Tibial nerve (tissue), 4 donors: ENCODE measurements around the gene DOK3. TPM values are rescaled to one million over a fixed set of nuclear protein-coding genes. Genes with fewer than 3 reads are reported as not detected.
"Not testable (repeated sequence)": the region's sequence is repeated elsewhere in the genome, so short reads cannot be mapped to it uniquely, and the experiment has no call there.

ENCODE experiments used
- DNase-seq, 2 donors: peaks; one replicate each; pipeline ENCODE4 v3.0.0-alpha.2; 2019; ENCODE audit warnings: low spot score in 2 of 2
- H3K27ac ChIP-seq, 4 donors: fragments of 200-600 bp; sonication (generic) in 3 of 4; one replicate each; pipeline ENCODE4 v1.5.1; 2017 to 2019; ENCODE audit warnings: mild to moderate bottlenecking in 1 of 4
- H3K27me3 ChIP-seq, 2 donors: fragments of 200-600 bp; sonication (generic) in 1 of 2; one replicate each; pipeline versions ENCODE4 v1.5.1 to v1.6.0; 2017 to 2019
- H3K36me3 ChIP-seq, 3 donors: fragments of 200-600 bp; sonication (generic); one replicate each; pipeline ENCODE4 v1.5.1; 2018 to 2019
- H3K4me1 ChIP-seq, 4 donors: fragments of 200-600 bp; sonication (generic) in 3 of 4; one replicate each; pipeline ENCODE4 v1.5.1; 2017 to 2019
- H3K4me3 ChIP-seq, 4 donors: fragments of 200-600 bp; sonication (generic) in 3 of 4; one replicate each; pipeline ENCODE4 v1.5.1; 2017 to 2019; ENCODE audit warnings: mild to moderate bottlenecking in 1 of 4, moderate library complexity in 1 of 4
- H3K9me3 ChIP-seq, 4 donors: fragments of 200-600 bp; sonication (generic) in 3 of 4; one replicate each; pipeline ENCODE4 v1.5.1; 2017 to 2019
- EP300 ChIP-seq, 2 donors: sonication (generic); formaldehyde crosslinking; IDR thresholded peaks; one replicate each; pipeline ENCODE4 v1.6.1; 2017; ENCODE audit warnings: antibody characterized with exemption in 2 of 2, mild to moderate bottlenecking in 1 of 2
- POLR2A ChIP-seq, 2 donors: fragments of 450-650 bp; IDR thresholded peaks; one replicate each; pipeline ENCODE4 v1.6.1; 2017; ENCODE audit warnings: antibody characterized with exemption in 2 of 2, mild to moderate bottlenecking in 2 of 2, moderate library complexity in 2 of 2
- WGBS, 2 donors: methylation state at CpG; one replicate each; pipeline ENCODE4 v1.1.5; 2018; 5-methylcytosine and 5-hydroxymethylcytosine counted together
- total RNA-seq, 4 donors: library from RNA; depleted of rRNA; stranded (reverse); fragments of >200 nt; gene quantifications; one replicate each; pipeline ENCODE4 v1.1.0, GENCODE V29; 2016
- TF ChIP-seq, protein P1 (sequence below), 5 experiments: fragments of 200-600 bp in 3 of 5; fragments of 450-650 bp in 2 of 5; sonication (generic) in 3 of 5; IDR thresholded peaks; one replicate each; pipeline ENCODE4 v1.5.1; 2016 to 2019; ENCODE audit warnings: antibody characterized with exemption in 5 of 5, mild to moderate bottlenecking in 3 of 5, moderate library complexity in 2 of 5

The DOK3 gene
- total RNA-seq, 4 donors from 2014 or later = 7.8 to 20.1 (median 11.5) TPM

DNA sequence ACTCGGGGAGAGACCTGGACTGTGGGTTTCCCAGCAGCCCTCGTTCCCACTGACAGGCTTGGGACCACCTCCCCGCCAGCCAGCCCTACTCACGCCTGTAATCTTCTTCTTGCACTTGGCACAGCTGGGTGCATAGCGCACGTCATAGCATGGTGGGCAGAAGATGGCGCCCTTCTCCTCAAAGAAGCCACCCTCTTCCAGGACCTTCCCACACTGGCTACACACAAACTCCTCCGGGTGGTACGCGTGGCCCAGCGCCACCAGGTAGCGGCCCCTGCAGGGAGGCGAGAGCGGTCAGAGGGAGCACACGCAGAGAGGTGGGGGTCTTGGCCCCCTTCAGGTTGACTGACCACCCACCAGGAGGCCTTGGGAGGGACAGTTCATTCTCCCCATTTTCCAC is 21.7 kb downstream of the DOK3 start:
- H3K4me1 ChIP-seq = peaks cover 0 to 58% (median under 1%) of the 10 kb centered on the region in 4 donors
- H3K27me3 ChIP-seq = no peaks in the 10 kb centered on the region
- H3K9me3 ChIP-seq = no peaks in the 10 kb centered on the region
- H3K4me3 ChIP-seq = no peak overlapping the region
- H3K27ac ChIP-seq = peak overlapping the region in 1 of 4 donors; percentile 27
- TF ChIP-seq, protein P1, sequence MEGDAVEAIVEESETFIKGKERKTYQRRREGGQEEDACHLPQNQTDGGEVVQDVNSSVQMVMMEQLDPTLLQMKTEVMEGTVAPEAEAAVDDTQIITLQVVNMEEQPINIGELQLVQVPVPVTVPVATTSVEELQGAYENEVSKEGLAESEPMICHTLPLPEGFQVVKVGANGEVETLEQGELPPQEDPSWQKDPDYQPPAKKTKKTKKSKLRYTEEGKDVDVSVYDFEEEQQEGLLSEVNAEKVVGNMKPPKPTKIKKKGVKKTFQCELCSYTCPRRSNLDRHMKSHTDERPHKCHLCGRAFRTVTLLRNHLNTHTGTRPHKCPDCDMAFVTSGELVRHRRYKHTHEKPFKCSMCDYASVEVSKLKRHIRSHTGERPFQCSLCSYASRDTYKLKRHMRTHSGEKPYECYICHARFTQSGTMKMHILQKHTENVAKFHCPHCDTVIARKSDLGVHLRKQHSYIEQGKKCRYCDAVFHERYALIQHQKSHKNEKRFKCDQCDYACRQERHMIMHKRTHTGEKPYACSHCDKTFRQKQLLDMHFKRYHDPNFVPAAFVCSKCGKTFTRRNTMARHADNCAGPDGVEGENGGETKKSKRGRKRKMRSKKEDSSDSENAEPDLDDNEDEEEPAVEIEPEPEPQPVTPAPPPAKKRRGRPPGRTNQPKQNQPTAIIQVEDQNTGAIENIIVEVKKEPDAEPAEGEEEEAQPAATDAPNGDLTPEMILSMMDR (IDR thresholded peaks at IDR 0.05) = no peak
- TF ChIP-seq EP300 (IDR thresholded peaks at IDR 0.05) = no peak
- TF ChIP-seq POLR2A (IDR thresholded peaks at IDR 0.05) = no peak
- DNase-seq = no peak
- 88 to 91% methylated on average over 15 of the region's 15 CpGs for WGBS, 2 donors
- peaks cover 0 to 94% (median 0%) of the 10 kb centered on the region in 3 donors for H3K36me3 ChIP-seq

DNA sequence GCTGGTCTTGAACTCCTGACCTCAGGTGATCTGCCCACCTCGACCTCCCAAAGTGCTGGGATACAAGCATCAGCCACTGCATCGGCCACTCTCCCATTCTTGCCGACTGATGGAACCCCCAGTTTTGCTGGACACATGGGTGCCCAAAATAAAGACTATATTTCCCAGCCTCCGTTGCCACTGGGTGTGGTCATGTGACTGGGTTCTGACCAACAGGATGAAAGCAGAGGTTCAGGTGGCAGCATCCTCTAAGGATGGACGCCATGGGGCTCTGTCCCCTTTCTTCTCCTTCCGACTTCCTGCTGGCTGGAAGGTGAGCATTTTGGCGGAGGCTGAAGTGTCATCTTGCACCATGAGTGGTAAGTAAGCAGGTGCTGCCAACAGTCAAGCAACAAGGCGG is 22.5 kb downstream of the DOK3 start:
- Histone ChIP-seq H3K9me3 (no peaks in the 10 kb centered on the region), H3K4me3 (no peak overlapping the region), H3K4me1 (peaks cover 0 to 50% (median 0%) of the 10 kb centered on the region in 4 donors), H3K27ac (no peak overlapping the region), H3K27me3 (no peaks in the 10 kb centered on the region), H3K36me3 (peaks cover 0 to 94% (median 0%) of the 10 kb centered on the region in 3 donors)
- TF ChIP-seq POLR2A (IDR thresholded peaks at IDR 0.05) (no peak), EP300 (IDR thresholded peaks at IDR 0.05) (no peak)
- TF ChIP-seq, protein P1 (IDR thresholded peaks at IDR 0.05) = no peak
- DNase-seq = no peak
- WGBS, 2 donors = 84 to 91% methylated on average over 7 to 8 of the region's 8 CpGs

DNA sequence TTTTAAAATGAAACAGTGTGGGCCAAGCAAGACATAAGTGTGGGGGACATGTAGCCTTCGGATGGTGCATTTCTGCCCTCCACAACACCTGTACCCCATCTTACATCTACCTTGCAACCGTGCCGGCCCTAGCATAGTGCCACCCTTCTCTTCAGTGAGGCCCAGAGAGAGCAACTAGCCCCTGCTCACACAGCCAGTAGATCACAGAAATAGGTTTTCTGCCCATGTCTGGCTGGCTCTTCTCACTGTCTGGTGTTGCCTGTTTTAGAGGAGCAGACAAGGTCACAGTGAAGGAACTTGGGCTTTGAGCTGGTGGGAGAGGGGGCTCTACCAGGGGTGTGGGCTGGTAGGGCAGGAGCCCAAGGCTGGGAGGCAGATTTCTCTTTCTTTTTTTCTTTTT is 23.4 kb downstream of the DOK3 start:
- H3K27ac ChIP-seq = no peak overlapping the region
- DNase-seq = no peak
- TF ChIP-seq, protein P1 (IDR thresholded peaks at IDR 0.05) = no peak
- TF ChIP-seq EP300 (IDR thresholded peaks at IDR 0.05) = no peak
- no peak for TF ChIP-seq POLR2A (IDR thresholded peaks at IDR 0.05)
- no peaks in the 10 kb centered on the region for H3K27me3 ChIP-seq
- peaks cover 0 to 46% (median 0%) of the 10 kb centered on the region in 4 donors for H3K4me1 ChIP-seq
- peaks cover 0 to 94% (median 0%) of the 10 kb centered on the region in 3 donors for H3K36me3 ChIP-seq
- H3K4me3 ChIP-seq = no peak overlapping the region
- no peaks in the 10 kb centered on the region for H3K9me3 ChIP-seq
- 97 to 99% methylated on average over 3 of the region's 3 CpGs for WGBS, 2 donors

DNA sequence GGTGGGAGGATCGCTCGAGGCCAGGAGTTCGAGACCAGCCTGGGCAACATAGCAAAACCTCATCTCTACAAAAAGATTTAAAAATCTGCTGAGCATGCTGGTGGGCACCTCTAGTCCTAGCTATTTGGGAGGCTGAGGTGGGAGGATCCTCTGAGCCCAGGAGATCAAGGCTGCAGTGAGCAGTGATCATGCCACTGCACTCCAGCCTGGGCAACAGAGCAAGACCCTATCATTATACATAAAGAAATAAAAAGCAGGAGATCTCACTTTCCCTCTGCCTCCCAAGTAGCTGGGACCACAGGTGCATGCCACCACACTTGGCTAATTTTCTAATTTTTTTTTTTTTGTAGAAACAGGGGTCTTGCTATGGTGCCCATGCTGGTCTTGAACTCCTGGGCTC is 23.9 kb downstream of the DOK3 start:
- H3K4me3 ChIP-seq, DNase-seq, H3K9me3 ChIP-seq, H3K27ac ChIP-seq, H3K27me3 ChIP-seq: not testable (repeated sequence)
- 90 to 97% methylated on average over 3 of the region's 3 CpGs for WGBS, 2 donors
- peaks cover 0 to 92% (median 0%) of the 10 kb centered on the region in 3 donors for H3K36me3 ChIP-seq
- H3K4me1 ChIP-seq = peaks cover 0 to 45% (median 0%) of the 10 kb centered on the region in 4 donors

DNA sequence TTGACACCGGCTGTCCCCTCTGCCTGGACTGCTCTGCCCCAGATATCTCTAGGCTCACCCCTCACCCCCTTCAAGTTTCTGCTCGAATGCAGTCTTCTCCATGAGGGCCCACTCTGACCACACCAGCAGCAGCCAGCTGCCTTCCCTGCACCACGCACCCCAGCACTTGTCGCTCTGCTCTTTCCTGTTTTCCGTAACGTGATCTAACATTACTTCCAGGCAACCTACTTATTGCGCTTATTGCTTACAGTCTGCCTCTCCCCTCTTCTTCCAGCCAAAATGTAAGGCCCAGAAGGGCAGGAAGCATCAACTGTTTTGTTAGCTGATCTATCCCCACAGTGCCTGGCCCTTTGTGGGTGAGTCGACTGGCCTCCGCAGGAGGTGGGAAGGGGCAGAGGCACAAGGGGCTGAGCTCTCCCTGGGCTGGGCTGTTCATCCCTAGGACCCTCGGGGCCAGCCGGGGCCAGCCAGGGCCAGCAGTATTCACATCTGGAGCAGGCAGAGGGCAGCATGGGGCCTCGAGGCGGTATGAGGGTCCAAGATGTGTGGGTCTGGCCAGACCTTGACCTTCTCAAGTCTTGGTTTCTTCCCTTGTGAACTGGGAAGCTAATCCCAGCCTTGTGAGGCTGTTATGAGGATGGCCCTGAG is 24.6 kb downstream of the DOK3 start:
- TF ChIP-seq, protein P1 (IDR thresholded peaks at IDR 0.05) = no peak
- no peak for TF ChIP-seq POLR2A (IDR thresholded peaks at IDR 0.05)
- TF ChIP-seq EP300 (IDR thresholded peaks at IDR 0.05) = no peak
- Histone ChIP-seq H3K4me3 (no peak overlapping the region), H3K9me3 (no peaks in the 10 kb centered on the region), H3K27ac (peak overlapping the region in 1 of 4 donors; percentile 8), H3K27me3 (no peaks in the 10 kb centered on the region), H3K4me1 (peaks cover 0 to 45% (median 1%) of the 10 kb centered on the region in 4 donors), H3K36me3 (peaks cover 0 to 85% (median 0%) of the 10 kb centered on the region in 3 donors)
- 45 to 67% methylated on average over 9 to 13 of the region's 13 CpGs for WGBS, 2 donors
- no peak for DNase-seq
